CD4-positive, alpha-beta T cell (primary cell): ENCODE data around the gene LNX2. TPM values are rescaled to one million over a fixed set of nuclear protein-coding genes. Genes with fewer than 3 reads are reported as not detected.

ENCODE experiments used
- ATAC-seq: fragments of 200-7000 bp; cut with Tn5 transposase; one replicate; pipeline ENCODE4 v1.10.0; 2022; ENCODE audit warnings: mild to moderate bottlenecking; ENCODE audit not compliant: poor library complexity
- CTCF ChIA-PET: fragments of 350-600 bp; sonication (Branson Sonifier 250); formaldehyde crosslinking; loops from one replicate; lab custom pipeline; 2021; ENCODE audit warnings: antibody characterized with exemption, inconsistent platforms; lab: Charles Lee
- POLR2A ChIA-PET: fragments of 350-600 bp; sonication (Branson Sonifier 250); formaldehyde crosslinking; loops from one replicate; lab custom pipeline; 2021; ENCODE audit warnings: antibody characterized with exemption, inconsistent platforms; lab: Charles Lee
- DNase-seq, 14 experiments: peaks; one replicate each; pipeline ENCODE4 v3.0.0-alpha.2; 2013 to 2020; ENCODE audit warnings: mixed read lengths in 2 of 14
- H3K27ac ChIP-seq, 2 donors: one replicate each; pipeline versions ENCODE4 v1.5.1 to v1.7.0; 2013; ENCODE audit warnings: low read length in 2 of 2, low read depth in 1 of 2, mild to moderate bottlenecking in 1 of 2
- H3K27me3 ChIP-seq, 2 experiments: 1 replicate in 1 of 2; 2 replicates in 1 of 2; pipeline versions ENCODE4 v1.6.1 to v1.7.0; 2013; ENCODE audit warnings: low read length in 2 of 2, control low read depth in 1 of 2, mild to moderate bottlenecking in 1 of 2, moderate library complexity in 1 of 2; ENCODE audit not compliant: insufficient read depth in 2 of 2, control insufficient read depth in 1 of 2
- H3K36me3 ChIP-seq: one replicate; pipeline ENCODE4 v1.6.1; 2013; ENCODE audit warnings: low read length, control low read depth; ENCODE audit not compliant: insufficient read depth
- H3K4me1 ChIP-seq: one replicate; pipeline ENCODE4 v1.6.1; 2013; ENCODE audit warnings: low read length, control low read depth; ENCODE audit not compliant: insufficient read depth
- H3K4me3 ChIP-seq: one replicate; pipeline ENCODE4 v1.5.1; 2013; ENCODE audit warnings: mild to moderate bottlenecking, low read length, moderate library complexity
- H3K9me3 ChIP-seq, 2 experiments: 1 replicate in 1 of 2; 2 replicates in 1 of 2; pipeline versions ENCODE4 v1.6.1 to v1.7.0; 2013; ENCODE audit warnings: low read length in 2 of 2, mild to moderate bottlenecking in 2 of 2, control low read depth in 1 of 2, moderate library complexity in 1 of 2; ENCODE audit not compliant: control insufficient read depth in 1 of 2, insufficient read depth in 1 of 2
- H3K27ac Mint-ChIP-seq: one replicate; pipeline ENCODE4 v1.8.0; 2020; ENCODE audit warnings: mixed read lengths
- H3K27me3 Mint-ChIP-seq: one replicate; pipeline ENCODE4 v1.8.0; 2021; ENCODE audit warnings: mixed read lengths
- H3K36me3 Mint-ChIP-seq: one replicate; pipeline ENCODE4 v1.8.0; 2021; ENCODE audit warnings: low read depth, mixed read lengths
- H3K4me1 Mint-ChIP-seq: one replicate; pipeline ENCODE4 v1.8.0; 2021; ENCODE audit warnings: low read depth, mixed read lengths
- H3K4me3 Mint-ChIP-seq: one replicate; pipeline ENCODE4 v1.8.0; 2020; ENCODE audit warnings: mild to moderate bottlenecking, mixed read lengths
- H3K9me3 Mint-ChIP-seq: one replicate; pipeline ENCODE4 v1.8.0; 2020; ENCODE audit warnings: mixed read lengths
- intact Hi-C, 2 experiments: fragments of 100-400 bp; cut with DNase I in 1 of 2; cut with micrococcal nuclease in 1 of 2; formaldehyde crosslinking; loops; one replicate each; pipeline versions ENCODE4 v1.15.1 to v1.9.0; 2023 to 2025; cut with DNase I, micrococcal nuclease
- total RNA-seq, 174 experiments: library from RNA in 2 of 174; stranded (reverse) in 2 of 174; gene quantifications; one replicate each; pipeline ENCODE4 v1.2.3 and lab custom pipeline; 2021 to 2026
- TF ChIP-seq, protein P1 (sequence below): fragments of 200-600 bp; IDR thresholded peaks from one replicate; pipeline ENCODE4 v1.8.0; 2022; ENCODE audit warnings: antibody characterized with exemption, mild to moderate bottlenecking

Gene LNX2
- total RNA-seq, 2 experiments from 2014 or later: 3.5 to 3.9 TPM

DNA sequence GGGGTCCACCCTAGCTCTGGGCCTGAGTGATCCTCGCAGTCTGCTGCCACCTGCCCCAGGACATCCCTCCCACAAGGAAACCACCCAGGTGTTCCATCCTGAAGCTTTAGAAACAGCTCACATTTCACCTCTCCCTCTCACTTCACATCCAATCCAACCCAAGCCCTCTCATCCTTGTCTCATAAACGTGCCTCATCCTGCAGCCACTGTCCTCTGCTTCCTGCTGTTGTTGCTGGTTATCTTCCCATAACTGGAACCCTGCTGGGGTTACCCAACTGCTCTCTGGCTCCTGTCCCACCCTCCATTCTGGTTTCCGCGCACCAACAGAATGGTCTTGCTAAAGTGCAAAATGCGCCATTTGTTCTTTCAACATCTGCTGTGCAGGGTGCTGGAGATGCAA is 110.2 kb downstream of the LNX2 start:
- no peak overlapping the region for H3K4me3 Mint-ChIP-seq
- intact Hi-C loops: no loop called here
- no peak overlapping the region for H3K27ac Mint-ChIP-seq
- POLR2A ChIA-PET: no interaction called here
- Histone ChIP-seq H3K9me3 (peaks cover 0 to 4% of the 10 kb centered on the region in 2 experiments), H3K27me3 (no peaks in the 10 kb centered on the region), H3K36me3 (no peaks in the 10 kb centered on the region), H3K4me3 (no peak overlapping the region), H3K27ac (no peak overlapping the region), H3K4me1 (no peaks in the 10 kb centered on the region)
- TF ChIP-seq, protein P1, sequence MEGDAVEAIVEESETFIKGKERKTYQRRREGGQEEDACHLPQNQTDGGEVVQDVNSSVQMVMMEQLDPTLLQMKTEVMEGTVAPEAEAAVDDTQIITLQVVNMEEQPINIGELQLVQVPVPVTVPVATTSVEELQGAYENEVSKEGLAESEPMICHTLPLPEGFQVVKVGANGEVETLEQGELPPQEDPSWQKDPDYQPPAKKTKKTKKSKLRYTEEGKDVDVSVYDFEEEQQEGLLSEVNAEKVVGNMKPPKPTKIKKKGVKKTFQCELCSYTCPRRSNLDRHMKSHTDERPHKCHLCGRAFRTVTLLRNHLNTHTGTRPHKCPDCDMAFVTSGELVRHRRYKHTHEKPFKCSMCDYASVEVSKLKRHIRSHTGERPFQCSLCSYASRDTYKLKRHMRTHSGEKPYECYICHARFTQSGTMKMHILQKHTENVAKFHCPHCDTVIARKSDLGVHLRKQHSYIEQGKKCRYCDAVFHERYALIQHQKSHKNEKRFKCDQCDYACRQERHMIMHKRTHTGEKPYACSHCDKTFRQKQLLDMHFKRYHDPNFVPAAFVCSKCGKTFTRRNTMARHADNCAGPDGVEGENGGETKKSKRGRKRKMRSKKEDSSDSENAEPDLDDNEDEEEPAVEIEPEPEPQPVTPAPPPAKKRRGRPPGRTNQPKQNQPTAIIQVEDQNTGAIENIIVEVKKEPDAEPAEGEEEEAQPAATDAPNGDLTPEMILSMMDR: no peak
- DNase-seq: no peak
- CTCF ChIA-PET: no interaction called here
- H3K4me1 Mint-ChIP-seq: no peaks in the 10 kb centered on the region
- no peaks in the 10 kb centered on the region for H3K9me3 Mint-ChIP-seq
- H3K27me3 Mint-ChIP-seq: peaks cover 11% of the 10 kb centered on the region
- H3K36me3 Mint-ChIP-seq: no peaks in the 10 kb centered on the region
- ATAC-seq: no peak

DNA sequence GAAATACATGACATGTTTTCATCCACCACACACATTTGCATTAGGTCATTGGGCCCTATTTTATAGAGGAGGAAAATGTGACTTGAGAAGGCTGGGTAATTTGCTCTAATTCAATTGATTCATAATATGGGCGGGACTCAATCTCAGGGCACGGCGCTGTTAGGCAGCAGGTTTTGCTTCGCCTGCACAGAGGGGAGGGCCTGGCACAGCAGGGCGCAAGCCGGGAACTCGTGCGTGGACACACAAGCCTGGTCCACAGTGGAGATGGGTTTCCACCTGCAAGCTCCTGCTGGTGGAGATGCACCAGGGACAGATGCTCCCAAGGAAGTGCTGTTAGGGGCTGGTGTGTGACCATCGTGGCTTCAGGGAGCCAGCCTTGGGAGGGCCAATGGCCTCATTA is 111.5 kb downstream of the LNX2 start:
- ChIA-PET POLR2A (no interaction called here), CTCF (interaction anchor here (0.9 kb wide), 1 partner anchor 16 kb away, joined by 3 read pairs; no protein-coding TSS in a partner anchor)
- Histone ChIP-seq H3K4me3 (no peak overlapping the region), H3K27ac (no peak overlapping the region), H3K27me3 (no peaks in the 10 kb centered on the region), H3K9me3 (peaks cover 0 to 4% of the 10 kb centered on the region in 2 experiments), H3K4me1 (no peaks in the 10 kb centered on the region), H3K36me3 (no peaks in the 10 kb centered on the region)
- ATAC-seq (no peak), DNase-seq (no peak)
- Mint-ChIP-seq H3K36me3 (no peaks in the 10 kb centered on the region), H3K9me3 (no peaks in the 10 kb centered on the region), H3K4me1 (no peaks in the 10 kb centered on the region), H3K27me3 (peaks cover 14% of the 10 kb centered on the region), H3K27ac (no peak overlapping the region), H3K4me3 (no peak overlapping the region)
- TF ChIP-seq, protein P1: no peak
- intact Hi-C loops: no loop called here

DNA sequence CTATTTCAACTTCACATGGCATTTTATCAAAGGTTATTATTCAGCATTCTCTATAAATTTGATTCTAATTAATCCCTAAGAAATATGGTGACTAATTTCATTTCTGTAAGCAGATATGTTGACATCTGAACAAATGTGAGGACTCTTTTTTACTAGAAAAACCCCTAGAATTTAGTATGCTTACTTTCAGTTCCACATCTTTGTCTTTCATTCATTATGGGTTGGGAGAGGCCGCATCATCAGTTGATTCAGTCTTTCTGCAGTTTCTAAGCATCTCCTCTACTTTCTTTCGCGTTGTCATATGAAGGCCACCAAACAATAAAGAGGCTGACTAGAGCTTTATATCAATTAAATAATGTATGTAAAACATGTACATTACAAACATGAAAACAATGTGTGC is 114.5 kb downstream of the LNX2 start:
- no peak overlapping the region for H3K27ac Mint-ChIP-seq
- no peaks in the 10 kb centered on the region for H3K27me3 ChIP-seq
- peaks cover 0 to 4% of the 10 kb centered on the region in 2 experiments for H3K9me3 ChIP-seq
- no peaks in the 10 kb centered on the region for H3K9me3 Mint-ChIP-seq
- ChIA-PET POLR2A (interaction anchor here (1.6 kb wide), 1 partner anchor 55 kb away, joined by 3 read pairs; the partner anchor contains the start of gene MTIF3), CTCF (no interaction called here)
- H3K4me1 Mint-ChIP-seq: no peaks in the 10 kb centered on the region
- intact Hi-C loops: no loop called here
- no peak for ATAC-seq
- no peaks in the 10 kb centered on the region for H3K4me1 ChIP-seq
- H3K27me3 Mint-ChIP-seq: peaks cover 3% of the 10 kb centered on the region
- no peak overlapping the region for H3K4me3 Mint-ChIP-seq
- H3K4me3 ChIP-seq: no peak overlapping the region
- H3K36me3 Mint-ChIP-seq: no peaks in the 10 kb centered on the region
- TF ChIP-seq, protein P1: no peak
- no peaks in the 10 kb centered on the region for H3K36me3 ChIP-seq
- H3K27ac ChIP-seq: no peak overlapping the region
- no peak for DNase-seq
